ENCODE measurements around the gene SPRYD4. TPM values are rescaled to one million over a fixed set of nuclear protein-coding genes. Genes with fewer than 3 reads are reported as not detected.
"Not testable (repeated sequence)": the region's sequence is repeated elsewhere in the genome, so short reads cannot be mapped to it uniquely, and the experiment has no call there.

Gene SPRYD4
- total RNA-seq, 1 donor from 2014 or later: 3.6 TPM

GRCh38 chr12:56510786-56511185, 42.4 kb downstream of the SPRYD4 start:
- H3K4me3 Mint-ChIP-seq (ENCODE audit: unreplicated experiment): no peak overlapping the region
- no peaks in the 10 kb centered on the region for H3K9me3 Mint-ChIP-seq (ENCODE audit: unreplicated experiment)
- no peak overlapping the region for H3K27ac Mint-ChIP-seq (ENCODE audit: unreplicated experiment)
- no peak for TF ChIP-seq CTCF (IDR thresholded peaks at IDR 0.05; ENCODE audit: partially characterized antibody, unreplicated experiment)
- H3K4me1 Mint-ChIP-seq (ENCODE audit: low read depth, unreplicated experiment): no peaks in the 10 kb centered on the region
- H3K27me3 Mint-ChIP-seq (ENCODE audit: unreplicated experiment): peaks cover 2% of the 10 kb centered on the region
- H3K36me3 Mint-ChIP-seq (ENCODE audit: unreplicated experiment): no peaks in the 10 kb centered on the region
- no peak for DNase-seq

DNA sequence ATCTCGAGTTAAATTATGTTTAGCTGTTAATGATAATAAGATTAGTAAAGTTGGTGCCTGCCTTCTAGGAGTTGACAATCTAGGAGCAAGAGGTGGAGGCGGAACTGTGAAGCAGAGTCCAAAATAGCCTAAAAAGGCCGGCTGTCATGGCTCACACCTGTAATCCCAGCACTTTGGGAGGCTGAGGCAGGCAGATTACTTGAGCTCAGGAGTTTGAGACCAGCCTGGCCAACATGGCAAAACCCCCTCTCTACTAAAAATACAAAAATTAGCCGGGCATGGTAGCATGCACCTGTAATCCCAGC, 45.6 kb downstream of the SPRYD4 start:
- not testable (repeated sequence) for H3K27me3 Mint-ChIP-seq (ENCODE audit: unreplicated experiment); H3K36me3 Mint-ChIP-seq (ENCODE audit: unreplicated experiment); H3K4me3 Mint-ChIP-seq (ENCODE audit: unreplicated experiment); DNase-seq; H3K4me1 Mint-ChIP-seq (ENCODE audit: low read depth, unreplicated experiment); H3K27ac Mint-ChIP-seq (ENCODE audit: unreplicated experiment); H3K9me3 Mint-ChIP-seq (ENCODE audit: unreplicated experiment)

- H3K4me1 Mint-ChIP-seq (ENCODE audit: low read depth, unreplicated experiment): peaks cover 4% of the 10 kb centered on the region
- DNase-seq: no peak
- no peaks in the 10 kb centered on the region for H3K27me3 Mint-ChIP-seq (ENCODE audit: unreplicated experiment)
- no peak overlapping the region for H3K4me3 Mint-ChIP-seq (ENCODE audit: unreplicated experiment)
- H3K27ac Mint-ChIP-seq (ENCODE audit: unreplicated experiment): no peak overlapping the region
- TF ChIP-seq CTCF (IDR thresholded peaks at IDR 0.05; ENCODE audit: partially characterized antibody, unreplicated experiment): no peak
- H3K9me3 Mint-ChIP-seq (ENCODE audit: unreplicated experiment): peaks cover 2% of the 10 kb centered on the region
- no peaks in the 10 kb centered on the region for H3K36me3 Mint-ChIP-seq (ENCODE audit: unreplicated experiment)
Measured at GRCh38 chr12:56517854-56518253, 49.5 kb downstream of the SPRYD4 start.

DNA sequence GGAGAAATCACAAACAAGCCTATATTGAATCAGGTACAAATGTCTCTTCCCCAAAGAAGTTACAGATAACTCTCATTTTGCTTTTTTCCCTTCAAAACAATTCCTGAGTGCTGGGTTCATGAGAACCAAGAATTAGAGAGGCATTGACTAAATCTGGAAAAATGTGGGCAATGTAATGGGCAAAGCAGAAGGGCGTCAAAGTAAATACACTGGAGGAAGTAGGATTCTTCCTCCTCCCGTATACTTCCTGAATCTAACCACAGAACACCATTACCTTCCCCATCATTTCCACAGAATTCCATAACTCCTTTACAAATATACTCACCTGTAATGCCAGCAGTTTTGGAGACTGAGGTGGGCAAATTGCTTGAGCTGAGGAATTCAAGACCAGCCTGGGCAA, 50.2 kb downstream of the SPRYD4 start:
- Mint-ChIP-seq H3K27ac (ENCODE audit: unreplicated experiment) (no peak overlapping the region), H3K4me1 (ENCODE audit: low read depth, unreplicated experiment) (peaks cover 6% of the 10 kb centered on the region), H3K36me3 (ENCODE audit: unreplicated experiment) (no peaks in the 10 kb centered on the region), H3K27me3 (ENCODE audit: unreplicated experiment) (no peaks in the 10 kb centered on the region), H3K9me3 (ENCODE audit: unreplicated experiment) (peaks cover 2% of the 10 kb centered on the region), H3K4me3 (ENCODE audit: unreplicated experiment) (no peak overlapping the region)
- no peak for TF ChIP-seq CTCF (IDR thresholded peaks at IDR 0.05; ENCODE audit: partially characterized antibody, unreplicated experiment)
- no peak for DNase-seq

DNA sequence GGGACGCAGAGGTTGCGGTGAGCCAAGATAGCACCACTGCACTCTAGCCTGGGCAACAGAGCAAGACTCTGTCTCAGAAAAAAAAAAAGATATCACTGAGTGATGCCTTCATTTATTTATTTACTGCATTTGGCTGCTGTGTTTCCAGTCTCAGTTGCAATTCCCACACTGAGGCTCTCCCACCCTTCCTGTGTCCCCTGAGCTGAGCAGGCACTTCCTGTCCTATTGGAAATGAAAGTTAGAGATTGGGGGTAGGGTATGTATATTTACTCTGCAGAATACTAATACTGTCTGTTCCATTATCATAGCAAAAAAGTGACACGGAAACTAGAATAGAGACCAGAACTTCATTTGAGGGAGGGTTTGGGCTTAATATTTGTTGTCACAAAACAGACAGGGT, 51.7 kb downstream of the SPRYD4 start:
- H3K27ac Mint-ChIP-seq (ENCODE audit: unreplicated experiment): no peak overlapping the region
- H3K4me3 Mint-ChIP-seq (ENCODE audit: unreplicated experiment): no peak overlapping the region
- no peak for DNase-seq
- no peaks in the 10 kb centered on the region for H3K36me3 Mint-ChIP-seq (ENCODE audit: unreplicated experiment)
- peaks cover 6% of the 10 kb centered on the region for H3K4me1 Mint-ChIP-seq (ENCODE audit: low read depth, unreplicated experiment)
- TF ChIP-seq CTCF (IDR thresholded peaks at IDR 0.05; ENCODE audit: partially characterized antibody, unreplicated experiment): no peak
- H3K9me3 Mint-ChIP-seq (ENCODE audit: unreplicated experiment): peaks cover 2% of the 10 kb centered on the region
- H3K27me3 Mint-ChIP-seq (ENCODE audit: unreplicated experiment): no peaks in the 10 kb centered on the region

DNA sequence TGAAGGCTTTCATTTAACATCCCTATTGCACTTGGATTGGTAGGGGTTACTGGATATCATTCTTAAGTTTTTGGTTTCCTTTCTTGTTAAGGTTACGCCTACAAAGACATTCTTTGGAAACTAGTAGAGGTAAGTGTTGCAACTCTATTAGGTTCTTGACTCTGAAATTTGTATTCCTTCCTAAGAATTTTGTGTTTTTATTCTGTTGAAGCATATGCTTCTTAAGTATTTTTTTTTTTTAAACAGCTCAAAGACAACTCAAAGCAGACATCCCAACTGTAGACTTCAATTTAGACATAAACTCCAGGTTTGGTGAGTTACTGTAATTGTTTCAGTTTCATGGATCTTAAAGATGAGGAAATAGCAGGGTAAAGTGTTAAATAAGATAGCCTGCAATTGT, 52.1 kb downstream of the SPRYD4 start:
- Mint-ChIP-seq H3K4me3 (ENCODE audit: unreplicated experiment) (no peak overlapping the region), H3K36me3 (ENCODE audit: unreplicated experiment) (no peaks in the 10 kb centered on the region), H3K4me1 (ENCODE audit: low read depth, unreplicated experiment) (peaks cover 6% of the 10 kb centered on the region), H3K9me3 (ENCODE audit: unreplicated experiment) (peaks cover 2% of the 10 kb centered on the region), H3K27me3 (ENCODE audit: unreplicated experiment) (no peaks in the 10 kb centered on the region), H3K27ac (ENCODE audit: unreplicated experiment) (no peak overlapping the region)
- TF ChIP-seq CTCF (IDR thresholded peaks at IDR 0.05; ENCODE audit: partially characterized antibody, unreplicated experiment): no peak
- DNase-seq: no peak

Data from glutamatergic neuron (in vitro differentiated cells).